Measurements from ENCODE around the gene ATP6AP1. TPM values are rescaled to one million over a fixed set of nuclear protein-coding genes. Genes with fewer than 3 reads are reported as not detected.

Gene ATP6AP1
- total and polyA plus RNA-seq, 9 of the 15 experiments (the other 6 are each of a cell fraction or from before 2014, with no cell fraction given): 8.3 to 90.5 (median 52.9) TPM

DNA sequence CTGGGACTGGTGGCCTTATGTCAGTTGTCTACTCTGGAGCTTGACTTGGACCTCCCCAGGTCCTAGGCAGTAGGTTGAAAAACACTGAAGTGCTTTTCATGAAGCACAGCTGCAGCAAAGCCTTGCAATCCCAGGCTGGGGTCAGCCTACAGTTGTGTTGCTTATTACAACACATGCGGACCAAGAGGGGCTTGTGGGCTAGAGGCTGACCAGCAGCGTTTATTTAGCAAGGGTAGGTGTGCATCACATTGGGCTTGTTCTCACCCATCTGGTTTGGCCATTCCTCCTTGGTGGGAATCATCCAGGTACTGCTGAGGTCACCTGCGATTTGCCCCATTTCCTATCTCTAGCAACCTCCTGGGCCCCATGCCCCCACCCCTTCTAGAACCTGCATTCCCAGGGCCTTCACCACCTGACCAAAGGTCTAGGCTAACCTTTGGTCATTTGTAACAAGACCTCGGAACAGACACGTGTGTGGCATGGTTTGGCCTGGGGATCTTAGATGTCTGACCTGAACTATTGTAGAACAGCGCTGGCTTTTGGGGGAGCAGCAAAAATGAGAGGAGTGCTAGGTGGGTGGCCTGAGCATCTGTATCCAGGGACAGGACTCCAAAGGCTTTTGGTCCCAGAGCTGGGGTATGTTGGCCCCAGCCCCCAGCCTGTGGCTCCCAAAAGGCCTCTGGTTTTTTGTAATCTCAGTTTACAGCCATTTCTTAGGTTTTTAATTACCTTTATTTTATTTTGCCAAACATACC, 27.3 kb upstream of the ATP6AP1 start:
- POLR2A ChIA-PET: interaction anchor here (0.6 to 6.0 kb wide), 18 partner anchors 9 to 317 kb away, joined by 3 to 85 read pairs (median 4); partner anchors contain the start of genes ATP6AP1, DNASE1L1, EMD and FAM3A
- Histone ChIP-seq H3K4me3 (no peak overlapping the region; the same call in 1 of the 2 replicates), H3K36me3 (ENCODE audit: control insufficient read depth, insufficient read depth, low read length) (peaks cover 35% of the 10 kb centered on the region), H3K79me2 (ENCODE audit: control insufficient read depth, insufficient read depth, low read length) (peaks cover 42% of the 10 kb centered on the region), H3K9ac (ENCODE audit: insufficient read depth in 1 of 2, low read depth in 2 of 2, low read length in 2 of 2) (peak overlapping the region in 1 of 2 experiments; percentile 16; a peak in 1 of 4 replicates), H3K9me1 (ENCODE audit: control insufficient read depth, insufficient read depth, low read length) (no peaks in the 10 kb centered on the region), H3K9me3 (replicated peaks; ENCODE audit: control insufficient read depth, insufficient read depth, low read depth, low read length) (no peaks in the 10 kb centered on the region; the same call in 1 of the 2 replicates), H3K4me1 (replicated peaks in 1 of 2; ENCODE audit: control insufficient read depth in 2 of 2, insufficient read depth in 2 of 2, low read length in 2 of 2) (peaks cover 5 to 22% of the 10 kb centered on the region in 2 experiments; a peak in 3 of 5 replicates), H3K27me3 (ENCODE audit: control insufficient read depth in 2 of 2, insufficient read depth in 2 of 2, low read length in 2 of 2) (no peaks in the 10 kb centered on the region), H3K4me2 (ENCODE audit: insufficient read depth, low read length) (peak overlapping the region; percentile 20), H4K20me1 (replicated peaks; ENCODE audit: control insufficient read depth, insufficient read depth, low read length) (peaks cover 13% of the 10 kb centered on the region), H3K27ac (ENCODE audit: extremely low read depth, low read depth, low read length) (peak overlapping the region; percentile 48; the same call in 2 of the 3 replicates), H2AFZ (ENCODE audit: low read depth, low read length) (no peak overlapping the region)
- DNase-seq (ENCODE audit: extremely low read depth in 1 of 4, low spot score in 3 of 4) (peak in 1 of 4 experiments; percentile 67), FAIRE-seq (peak; percentile 84), ATAC-seq (peak; percentile 55)
- in situ Hi-C loops (cut with MboI) (loop anchor here (10.0 kb wide), 1 partner anchor 134 kb away; no protein-coding TSS in a partner anchor), intact Hi-C loops (cut with micrococcal nuclease) (no loop called here)
- CTCF ChIA-PET (ENCODE audit: low intra/inter-chr PET ratio): interaction anchor here (3.3 kb wide), 1 partner anchor 133 kb away, joined by 17 read pairs; no protein-coding TSS in a partner anchor
- WGBS (ENCODE audit: insufficient coverage, low coverage, missing lambda C conversion rate): 32% methylated on average over 4 of the region's 6 CpGs
- no TSS peak for BruUV-seq (replicated peaks)
- TF ChIP-seq VEZF1 (CRISPR knock-in tag; IDR thresholded peaks at IDR 0.05) (peak; percentile 29; the same call in 1 of the 2 replicates), IRF1 (CRISPR knock-in tag; IDR thresholded peaks at IDR 0.05; ENCODE audit: borderline replicate concordance) (no peak), PRDM10 (IDR thresholded peaks at IDR 0.05; ENCODE audit: partially characterized antibody) (no peak), BACH1 (tag; IDR thresholded peaks at IDR 0.05) (no peak), SNIP1 (IDR thresholded peaks at IDR 0.05; ENCODE audit: low read depth) (no peak), HMGN3 (IDR thresholded peaks at IDR 0.05; ENCODE audit: borderline replicate concordance, extremely low read depth, insufficient read length, low read depth, low read length) (no peak), BRF1 (IDR thresholded peaks at IDR 0.05; ENCODE audit: borderline replicate concordance, extremely low read depth, insufficient read length) (no peak), POLR2G (IDR thresholded peaks at IDR 0.05; ENCODE audit: low read depth, low read length) (0 out of 2 replicates have a peak, but pooled peaks have one; percentile 23), ZKSCAN1 (IDR thresholded peaks at IDR 0.05; ENCODE audit: low read depth, low read length) (no peak), ZNF79 (CRISPR knock-in tag; IDR thresholded peaks at IDR 0.05; ENCODE audit: low read depth) (no peak)
- TF ChIP-seq, protein P1, sequence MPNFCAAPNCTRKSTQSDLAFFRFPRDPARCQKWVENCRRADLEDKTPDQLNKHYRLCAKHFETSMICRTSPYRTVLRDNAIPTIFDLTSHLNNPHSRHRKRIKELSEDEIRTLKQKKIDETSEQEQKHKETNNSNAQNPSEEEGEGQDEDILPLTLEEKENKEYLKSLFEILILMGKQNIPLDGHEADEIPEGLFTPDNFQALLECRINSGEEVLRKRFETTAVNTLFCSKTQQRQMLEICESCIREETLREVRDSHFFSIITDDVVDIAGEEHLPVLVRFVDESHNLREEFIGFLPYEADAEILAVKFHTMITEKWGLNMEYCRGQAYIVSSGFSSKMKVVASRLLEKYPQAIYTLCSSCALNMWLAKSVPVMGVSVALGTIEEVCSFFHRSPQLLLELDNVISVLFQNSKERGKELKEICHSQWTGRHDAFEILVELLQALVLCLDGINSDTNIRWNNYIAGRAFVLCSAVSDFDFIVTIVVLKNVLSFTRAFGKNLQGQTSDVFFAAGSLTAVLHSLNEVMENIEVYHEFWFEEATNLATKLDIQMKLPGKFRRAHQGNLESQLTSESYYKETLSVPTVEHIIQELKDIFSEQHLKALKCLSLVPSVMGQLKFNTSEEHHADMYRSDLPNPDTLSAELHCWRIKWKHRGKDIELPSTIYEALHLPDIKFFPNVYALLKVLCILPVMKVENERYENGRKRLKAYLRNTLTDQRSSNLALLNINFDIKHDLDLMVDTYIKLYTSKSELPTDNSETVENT (CRISPR knock-in tag; IDR thresholded peaks at IDR 0.05): no peak

Measured in K562 (cell line).